ENCODE measurements around the gene PPM1E. TPM values are rescaled to one million over a fixed set of nuclear protein-coding genes. Genes with fewer than 3 reads are reported as not detected.

PPM1E gene
- total RNA-seq, 1 experiment from 2014 or later = 7.1 TPM

- Histone ChIP-seq H3T11ph (ENCODE audit: low read length) (no peak overlapping the region), H3K18ac (ENCODE audit: insufficient read length, low read depth, low read length) (no peak overlapping the region), H3K4ac (ENCODE audit: low read depth, low read length) (no peak overlapping the region), H2BK5ac (ENCODE audit: insufficient read length, low read length) (no peak overlapping the region), H3K27ac (ENCODE audit: insufficient read length, low read depth, low read length) (no peak overlapping the region), H4K91ac (ENCODE audit: insufficient read length, low read depth, low read length) (no peak overlapping the region), H4K5ac (ENCODE audit: insufficient read length, low read depth, low read length) (no peak overlapping the region), H3K79me1 (ENCODE audit: insufficient read depth, low read depth, low read length, poor library complexity, severe bottlenecking) (peaks cover 4% of the 10 kb centered on the region), H3K23me2 (ENCODE audit: insufficient read length, low read depth, low read length, poor library complexity, severe bottlenecking) (no peaks in the 10 kb centered on the region), H2BK120ac (ENCODE audit: low read depth, low read length, poor library complexity, severe bottlenecking) (no peak overlapping the region), H4K8ac (replicated peaks; ENCODE audit: insufficient read length, low read depth, low read length) (no peak overlapping the region), H2BK20ac (ENCODE audit: low read depth, low read length, poor library complexity, severe bottlenecking) (no peak overlapping the region), H3K14ac (ENCODE audit: insufficient read depth, low read length) (no peak overlapping the region), H3K79me2 (ENCODE audit: insufficient read depth, low read length) (no peaks in the 10 kb centered on the region), H3K23ac (ENCODE audit: insufficient read length, low read depth, low read length) (no peak overlapping the region), H3K4me1 (ENCODE audit: insufficient read depth, low read length) (no peaks in the 10 kb centered on the region), H2AFZ (ENCODE audit: low read length) (no peak overlapping the region), H3K9ac (ENCODE audit: extremely low read depth, insufficient read length, low read length) (no peak overlapping the region), H3K4me2 (ENCODE audit: insufficient read depth, insufficient read length, low read length) (no peak overlapping the region), H2BK12ac (ENCODE audit: insufficient read length, low read depth, low read length) (no peak overlapping the region), H2BK15ac (ENCODE audit: low read depth, low read length) (no peak overlapping the region), H3K56ac (ENCODE audit: insufficient read length, low read depth, low read length) (no peak overlapping the region), H4K20me1 (ENCODE audit: control insufficient read depth, insufficient read depth, insufficient read length) (no peaks in the 10 kb centered on the region), H3K27me3 (ENCODE audit: insufficient read depth, low read length) (no peaks in the 10 kb centered on the region), H3K9me3 (ENCODE audit: control insufficient read depth, low read depth, low read length) (no peaks in the 10 kb centered on the region), H2AK5ac (ENCODE audit: insufficient read length, low read length) (no peak overlapping the region)
- no CpG with 5 or more reads among the region's 1 CpG for WGBS (ENCODE audit: extremely low coverage, insufficient read length, low lambda C conversion rate)
- TF ChIP-seq, protein P1, sequence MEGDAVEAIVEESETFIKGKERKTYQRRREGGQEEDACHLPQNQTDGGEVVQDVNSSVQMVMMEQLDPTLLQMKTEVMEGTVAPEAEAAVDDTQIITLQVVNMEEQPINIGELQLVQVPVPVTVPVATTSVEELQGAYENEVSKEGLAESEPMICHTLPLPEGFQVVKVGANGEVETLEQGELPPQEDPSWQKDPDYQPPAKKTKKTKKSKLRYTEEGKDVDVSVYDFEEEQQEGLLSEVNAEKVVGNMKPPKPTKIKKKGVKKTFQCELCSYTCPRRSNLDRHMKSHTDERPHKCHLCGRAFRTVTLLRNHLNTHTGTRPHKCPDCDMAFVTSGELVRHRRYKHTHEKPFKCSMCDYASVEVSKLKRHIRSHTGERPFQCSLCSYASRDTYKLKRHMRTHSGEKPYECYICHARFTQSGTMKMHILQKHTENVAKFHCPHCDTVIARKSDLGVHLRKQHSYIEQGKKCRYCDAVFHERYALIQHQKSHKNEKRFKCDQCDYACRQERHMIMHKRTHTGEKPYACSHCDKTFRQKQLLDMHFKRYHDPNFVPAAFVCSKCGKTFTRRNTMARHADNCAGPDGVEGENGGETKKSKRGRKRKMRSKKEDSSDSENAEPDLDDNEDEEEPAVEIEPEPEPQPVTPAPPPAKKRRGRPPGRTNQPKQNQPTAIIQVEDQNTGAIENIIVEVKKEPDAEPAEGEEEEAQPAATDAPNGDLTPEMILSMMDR (conservative IDR thresholded peaks at IDR 0.05) = no peak
- Mint-ChIP-seq H3K4me1 (no peaks in the 10 kb centered on the region), H3K27me3 (ENCODE audit: low read depth) (peaks cover 2% of the 10 kb centered on the region; the same call in 1 of the 2 replicates), H3K9me3 (no peaks in the 10 kb centered on the region), H3K27ac (no peak overlapping the region), H3K4me3 (no peak overlapping the region), H3K36me3 (ENCODE audit: insufficient read depth in 1 of 3, low read depth in 3 of 3) (no peaks in the 10 kb centered on the region)
- DNase-seq = no peak
Observed at GRCh38 chr17:58763263-58763662, 7.6 kb downstream of the PPM1E start.

Data from H9 (cell line).